ENCODE results near the gene SCD.

SCD gene

GRCh38 chr10:100340948-100341847, 5.8 kb upstream of the SCD start:
- no peak for DNase-seq (ENCODE audit: low read depth)

GRCh38 chr10:100341953-100342626, 4.9 kb upstream of the SCD start:
- DNase-seq (ENCODE audit: low read depth): no peak

- DNase-seq (ENCODE audit: low read depth): no peak
Observed at GRCh38 chr10:100342627-100342972, 4.4 kb upstream of the SCD start.

GRCh38 chr10:100344241-100344788, 2.7 kb upstream of the SCD start:
- no peak for DNase-seq (ENCODE audit: low read depth)

- DNase-seq (ENCODE audit: low read depth): no peak
Observed at GRCh38 chr10:100345570-100346330, 1.3 kb upstream of the SCD start.

GRCh38 chr10:100346351-100346764, 675 bp upstream of the SCD start:
- no peak for DNase-seq (ENCODE audit: low read depth)

GRCh38 chr10:100347568-100348195, 649 bp downstream of the SCD start:
- no peak for DNase-seq (ENCODE audit: low read depth)

- no peak for DNase-seq (ENCODE audit: low read depth)
Observed at GRCh38 chr10:100348389-100348927, 1.4 kb downstream of the SCD start.

- DNase-seq (ENCODE audit: low read depth): no peak
Observed at GRCh38 chr10:100349087-100349486, 2.1 kb downstream of the SCD start.

- no peak for DNase-seq (ENCODE audit: low read depth)
Observed at GRCh38 chr10:100349672-100350071, 2.6 kb downstream of the SCD start.

GRCh38 chr10:100350914-100351485, 4.0 kb downstream of the SCD start:
- DNase-seq (ENCODE audit: low read depth): no peak

- no peak for DNase-seq (ENCODE audit: low read depth)
Observed at GRCh38 chr10:100353770-100354485, 6.9 kb downstream of the SCD start.

GRCh38 chr10:100355086-100355485, 8.1 kb downstream of the SCD start:
- no peak for DNase-seq (ENCODE audit: low read depth)

- no peak for DNase-seq (ENCODE audit: low read depth)
Observed at GRCh38 chr10:100356067-100357017, 9.3 kb downstream of the SCD start.

GRCh38 chr10:100357059-100357858, 10.2 kb downstream of the SCD start:
- DNase-seq (ENCODE audit: low read depth): no peak

- no peak for DNase-seq (ENCODE audit: low read depth)
Observed at GRCh38 chr10:100359030-100359432, 12.0 kb downstream of the SCD start.

- DNase-seq (ENCODE audit: low read depth): no peak
Observed at GRCh38 chr10:100359529-100360150, 12.6 kb downstream of the SCD start.

GRCh38 chr10:100360234-100360633, 13.2 kb downstream of the SCD start:
- no peak for DNase-seq (ENCODE audit: low read depth)

Measured in GM04504 (cell line).